ENCODE measurements around the gene RMND5B.

DNA sequence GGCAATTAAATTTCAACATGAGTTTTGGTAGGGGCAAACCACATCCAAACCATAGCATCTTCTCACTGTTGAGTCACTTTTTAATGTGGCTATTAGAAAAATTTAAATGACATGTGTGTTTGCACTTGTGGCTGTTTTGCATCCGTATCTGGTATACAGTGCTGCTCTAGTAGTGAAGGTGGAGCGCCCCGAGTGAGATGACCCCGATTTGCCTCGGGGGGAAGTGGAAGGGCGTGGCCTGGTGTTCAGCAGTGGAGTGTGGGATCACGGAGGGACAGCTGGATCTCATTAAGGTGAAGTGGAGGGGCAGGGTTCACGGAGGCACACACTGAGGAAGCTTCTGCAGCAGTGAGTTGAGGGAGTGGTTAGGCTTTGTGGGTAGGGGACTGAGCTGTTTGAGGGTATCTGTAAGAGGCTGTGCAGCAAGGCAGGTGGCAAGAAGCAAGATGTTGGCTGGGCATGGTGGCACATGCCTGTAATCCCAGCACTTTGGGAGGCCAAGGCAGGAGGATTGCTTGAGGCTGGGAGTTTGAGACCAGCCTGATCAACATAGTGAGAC, 62.5 kb downstream of the RMND5B start:
- TF ChIP-seq, protein P1, sequence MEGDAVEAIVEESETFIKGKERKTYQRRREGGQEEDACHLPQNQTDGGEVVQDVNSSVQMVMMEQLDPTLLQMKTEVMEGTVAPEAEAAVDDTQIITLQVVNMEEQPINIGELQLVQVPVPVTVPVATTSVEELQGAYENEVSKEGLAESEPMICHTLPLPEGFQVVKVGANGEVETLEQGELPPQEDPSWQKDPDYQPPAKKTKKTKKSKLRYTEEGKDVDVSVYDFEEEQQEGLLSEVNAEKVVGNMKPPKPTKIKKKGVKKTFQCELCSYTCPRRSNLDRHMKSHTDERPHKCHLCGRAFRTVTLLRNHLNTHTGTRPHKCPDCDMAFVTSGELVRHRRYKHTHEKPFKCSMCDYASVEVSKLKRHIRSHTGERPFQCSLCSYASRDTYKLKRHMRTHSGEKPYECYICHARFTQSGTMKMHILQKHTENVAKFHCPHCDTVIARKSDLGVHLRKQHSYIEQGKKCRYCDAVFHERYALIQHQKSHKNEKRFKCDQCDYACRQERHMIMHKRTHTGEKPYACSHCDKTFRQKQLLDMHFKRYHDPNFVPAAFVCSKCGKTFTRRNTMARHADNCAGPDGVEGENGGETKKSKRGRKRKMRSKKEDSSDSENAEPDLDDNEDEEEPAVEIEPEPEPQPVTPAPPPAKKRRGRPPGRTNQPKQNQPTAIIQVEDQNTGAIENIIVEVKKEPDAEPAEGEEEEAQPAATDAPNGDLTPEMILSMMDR (IDR thresholded peaks at IDR 0.05; ENCODE audit: low read length), result no peak
- no peak for TF ChIP-seq EZH2 (optimal IDR thresholded peaks at IDR 0.05; ENCODE audit: low read depth, low read length)
- TF ChIP-seq EZH2phosphoT487 (IDR thresholded peaks at IDR 0.05; ENCODE audit: low read length), result no peak
